ENCODE results near the gene NBEAL2. TPM values are rescaled to one million over a fixed set of nuclear protein-coding genes. Genes with fewer than 3 reads are reported as not detected.

NBEAL2 gene
- total and polyA plus RNA-seq, 2 experiments from 2014 or later: 38.6 to 42.2 TPM

GRCh38 chr3:46988616-46989015, 9.2 kb downstream of the NBEAL2 start:
- Histone ChIP-seq H3K4me1 (ENCODE audit: insufficient read depth) (peaks cover 16% of the 10 kb centered on the region), H3K9me3 (ENCODE audit: low read depth) (no peaks in the 10 kb centered on the region), H2AFZ (no peak overlapping the region), H3K79me2 (peaks cover 24% of the 10 kb centered on the region), H3K27me3 (no peaks in the 10 kb centered on the region), H3K36me3 (replicated peaks; ENCODE audit: insufficient read depth, low read depth) (no peaks in the 10 kb centered on the region), H3K4me2 (no peak overlapping the region), H3K27ac (no peak overlapping the region), H3K9me2 (replicated peaks; ENCODE audit: insufficient read depth) (no peaks in the 10 kb centered on the region), H4K20me1 (ENCODE audit: insufficient read depth, poor library complexity, severe bottlenecking) (no peaks in the 10 kb centered on the region), H3K4me3 (no peak overlapping the region)
- TF ChIP-seq CTCF (IDR thresholded peaks at IDR 0.05; ENCODE audit: poor library complexity): no peak
- TF ChIP-seq EZH2 (IDR thresholded peaks at IDR 0.05; ENCODE audit: borderline replicate concordance): no peak
- no peak for TF ChIP-seq EZH2phosphoT487 (IDR thresholded peaks at IDR 0.05; ENCODE audit: low read depth, severe bottlenecking, unreplicated experiment)
- WGBS (ENCODE audit: low lambda C conversion rate, missing lambda C conversion rate): 92% methylated on average over 4 of the region's 4 CpGs
- no peak for DNase-seq (ENCODE audit: low spot score)

GRCh38 chr3:46989146-46989810, 9.8 kb downstream of the NBEAL2 start:
- Histone ChIP-seq H3K4me3 (no peak overlapping the region), H3K9me3 (ENCODE audit: low read depth) (no peaks in the 10 kb centered on the region), H3K27me3 (no peaks in the 10 kb centered on the region), H3K27ac (no peak overlapping the region), H4K20me1 (ENCODE audit: insufficient read depth, poor library complexity, severe bottlenecking) (no peaks in the 10 kb centered on the region), H3K36me3 (replicated peaks; ENCODE audit: insufficient read depth, low read depth) (no peaks in the 10 kb centered on the region), H3K79me2 (peaks cover 20% of the 10 kb centered on the region), H3K4me1 (ENCODE audit: insufficient read depth) (peaks cover 16% of the 10 kb centered on the region), H3K9me2 (replicated peaks; ENCODE audit: insufficient read depth) (no peaks in the 10 kb centered on the region), H3K4me2 (no peak overlapping the region), H2AFZ (no peak overlapping the region)
- TF ChIP-seq CTCF (IDR thresholded peaks at IDR 0.05; ENCODE audit: poor library complexity) (no peak), EZH2 (IDR thresholded peaks at IDR 0.05; ENCODE audit: borderline replicate concordance) (no peak)
- WGBS (ENCODE audit: low lambda C conversion rate, missing lambda C conversion rate): 92% methylated on average over 11 of the region's 17 CpGs
- DNase-seq (ENCODE audit: low spot score): no peak

GRCh38 chr3:46990573-46991374, 11.3 kb downstream of the NBEAL2 start:
- TF ChIP-seq CTCF (IDR thresholded peaks at IDR 0.05; ENCODE audit: poor library complexity): no peak
- TF ChIP-seq EZH2 (IDR thresholded peaks at IDR 0.05; ENCODE audit: borderline replicate concordance): no peak
- no peak for TF ChIP-seq EZH2phosphoT487 (IDR thresholded peaks at IDR 0.05; ENCODE audit: low read depth, severe bottlenecking, unreplicated experiment)

More at GRCh38 chr3:46990573-46991374, 11.3 kb downstream of the NBEAL2 start:
- Histone ChIP-seq H3K4me3 (no peak overlapping the region), H3K9me3 (ENCODE audit: low read depth) (no peaks in the 10 kb centered on the region), H3K27ac (no peak overlapping the region), H4K20me1 (ENCODE audit: insufficient read depth, poor library complexity, severe bottlenecking) (no peaks in the 10 kb centered on the region), H3K4me2 (no peak overlapping the region), H3K9me2 (replicated peaks; ENCODE audit: insufficient read depth) (no peaks in the 10 kb centered on the region), H2AFZ (no peak overlapping the region), H3K4me1 (ENCODE audit: insufficient read depth) (peaks cover 16% of the 10 kb centered on the region), H3K27me3 (no peaks in the 10 kb centered on the region), H3K36me3 (replicated peaks; ENCODE audit: insufficient read depth, low read depth) (no peaks in the 10 kb centered on the region), H3K79me2 (peaks cover 5% of the 10 kb centered on the region)
- 87% methylated on average over 11 of the region's 11 CpGs for WGBS (ENCODE audit: low lambda C conversion rate, missing lambda C conversion rate)
- DNase-seq (ENCODE audit: low spot score): no peak

Data from hepatocyte (in vitro differentiated cells).